A549 (cell line): ENCODE data around the gene TAS2R60. TPM values are rescaled to one million over a fixed set of nuclear protein-coding genes. Genes with fewer than 3 reads are reported as not detected.
"Not testable (repeated sequence)": the region's sequence is repeated elsewhere in the genome, so short reads cannot be mapped to it uniquely, and the experiment has no call there.

ENCODE experiments used
- ATAC-seq, 2 experiments: fragments of 200-7000 bp in 1 of 2; fragments of >200 bp in 1 of 2; cut with Nextera tagmentation in 1 of 2; cut with Tn5 transposase in 1 of 2; 3 replicates each; pipeline versions ENCODE4 v1.8.0 to v1.9.1; 2018 to 2020; ENCODE audit warnings: mild to moderate bottlenecking in 1 of 2, moderate library complexity in 1 of 2
- CTCF ChIA-PET: fragments of 300-600 bp; sonication (Branson Sonifier 250); formaldehyde crosslinking; extraction: SDS; loops from one replicate; lab custom pipeline; 2021; ENCODE audit warnings: antibody characterized with exemption, inconsistent platforms; lab: Yijun Ruan, JAX
- POLR2A ChIA-PET: fragments of 350-600 bp; formaldehyde crosslinking; extraction: SDS; loops from one replicate; lab custom pipeline; 2021; ENCODE audit warnings: antibody characterized with exemption, inconsistent platforms; lab: Yijun Ruan, JAX
- DNase-seq, 2 experiments: peaks; one replicate each; pipeline versions ENCODE4 v3.0.0 to v3.0.0-alpha.2; 2011 to 2016; ENCODE audit warnings: low read depth in 1 of 2, low spot score in 1 of 2
- FAIRE-seq: peaks from 2 replicates; lab custom pipeline; 2011; peaks lifted over from hg19 to GRCh38; lab: Jason Lieb, UNC
- H3K27ac ChIP-seq, 2 experiments: fragments of >200 bp; sonication (Bioruptor Twin); formaldehyde crosslinking; 3 replicates each; pipeline ENCODE4 v1.5.1; 2016 to 2017
- H3K4me1 ChIP-seq: fragments of >200 bp; sonication (Bioruptor Twin); formaldehyde crosslinking; 3 replicates; pipeline ENCODE4 v1.6.1; 2016
- H3K4me2 ChIP-seq: fragments of >200 bp; sonication (Bioruptor Twin); formaldehyde crosslinking; 3 replicates; pipeline ENCODE4 v1.6.1; 2016
- H3K4me3 ChIP-seq: fragments of >200 bp; sonication (Bioruptor Twin); formaldehyde crosslinking; 3 replicates; pipeline ENCODE4 v1.5.1; 2016
- H3K9me3 ChIP-seq: fragments of >200 bp; sonication (Bioruptor Twin); formaldehyde crosslinking; 3 replicates; pipeline ENCODE4 v1.6.1; 2016
- CBX8 ChIP-seq: fragments of 200-600 bp; sonication (generic); IDR thresholded peaks from 2 replicates; pipeline ENCODE4 v1.6.1; 2016
- CEBPB ChIP-seq, 2 experiments: fragments of >200 bp in 1 of 2; sonication (Bioruptor Twin) in 1 of 2; formaldehyde crosslinking in 1 of 2; IDR thresholded peaks; 2 replicates each; pipeline ENCODE4 v1.6.1; 2012 to 2016
- CHD2 ChIP-seq: fragments of 150-350 bp; IDR thresholded peaks from 2 replicates; pipeline ENCODE4 v1.6.1; 2014; ENCODE audit warnings: low read length; ENCODE audit not compliant: partially characterized antibody
- CHD4 ChIP-seq: fragments of 200-600 bp; sonication (generic); IDR thresholded peaks from 2 replicates; pipeline ENCODE4 v1.6.1; 2016; ENCODE audit warnings: antibody characterized with exemption, mild to moderate bottlenecking, borderline replicate concordance
- EHMT2 ChIP-seq: fragments of 200-600 bp; sonication (generic); IDR thresholded peaks from 2 replicates; pipeline ENCODE4 v1.6.1; 2016; ENCODE audit warnings: antibody characterized with exemption, low read depth, mild to moderate bottlenecking, moderate library complexity
- EP300 ChIP-seq, 2 experiments: fragments of >200 bp; sonication (Bioruptor Twin); formaldehyde crosslinking; IDR thresholded peaks; 2 replicates in 1 of 2; 3 replicates in 1 of 2; pipeline ENCODE4 v1.6.1; 2016 to 2017
- FOSB ChIP-seq: fragments of 250-450 bp; sonication (Bioruptor Pico); IDR thresholded peaks from 2 replicates; pipeline ENCODE4 v1.5.0; 2020; ENCODE audit warnings: mild to moderate bottlenecking, moderate library complexity
- FOSL2 ChIP-seq, 2 experiments: fragments of 450-650 bp in 1 of 2; fragments of >200 bp in 1 of 2; sonication (Bioruptor Twin) in 1 of 2; formaldehyde crosslinking; IDR thresholded peaks; 2 replicates each; pipeline versions ENCODE4 v1.5.0 to v1.6.1; 2016 to 2020; ENCODE audit warnings: mild to moderate bottlenecking in 1 of 2, moderate library complexity in 1 of 2
- FOXS1 ChIP-seq: fragments of 250-450 bp; sonication (Bioruptor Pico); IDR thresholded peaks from 2 replicates; pipeline ENCODE4 v1.5.0; 2020; ENCODE audit warnings: mild to moderate bottlenecking, moderate library complexity
- HDAC2 ChIP-seq: fragments of 200-600 bp; sonication (generic); IDR thresholded peaks from 2 replicates; pipeline ENCODE4 v1.6.1; 2016
- HOXB13 ChIP-seq: fragments of 250-450 bp; sonication (Bioruptor Pico); IDR thresholded peaks from 2 replicates; pipeline ENCODE4 v1.5.0; 2020; ENCODE audit warnings: low read depth, mild to moderate bottlenecking, moderate library complexity
- JUNB ChIP-seq: fragments of >200 bp; sonication (Bioruptor Twin); formaldehyde crosslinking; IDR thresholded peaks from 2 replicates; pipeline ENCODE4 v1.6.1; 2016
- KDM1A ChIP-seq: fragments of 200-600 bp; sonication (generic); IDR thresholded peaks from 2 replicates; pipeline ENCODE4 v1.6.1; 2016; ENCODE audit warnings: low read depth, mild to moderate bottlenecking
- NFE2L2 ChIP-seq: fragments of 150-350 bp; conservative IDR thresholded peaks from 2 replicates; pipeline ENCODE4 v1.6.1; 2014; ENCODE audit warnings: low read length
- NPAS2 ChIP-seq: fragments of 250-450 bp; sonication (Bioruptor Pico); IDR thresholded peaks from 2 replicates; pipeline ENCODE4 v1.8.0; 2022; ENCODE audit warnings: mild to moderate bottlenecking, moderate library complexity, borderline replicate concordance
- RFX5 ChIP-seq: fragments of 450-650 bp; IDR thresholded peaks from 2 replicates; pipeline ENCODE4 v1.7.1; 2014; ENCODE audit warnings: antibody characterized with exemption, mild to moderate bottlenecking, moderate library complexity
- RNF2 ChIP-seq: fragments of 200-600 bp; sonication (generic); IDR thresholded peaks from 2 replicates; pipeline ENCODE4 v1.6.1; 2016; ENCODE audit warnings: low read depth, mild to moderate bottlenecking, antibody characterized with exemption, moderate library complexity, borderline replicate concordance
- SMC3 ChIP-seq: fragments of >200 bp; sonication (Bioruptor Twin); formaldehyde crosslinking; IDR thresholded peaks from 3 replicates; pipeline ENCODE4 v1.6.1; 2018; ENCODE audit warnings: inconsistent platforms
- ZSCAN20 ChIP-seq: fragments of 250-450 bp; sonication (Bioruptor Pico); IDR thresholded peaks from 2 replicates; pipeline ENCODE4 v1.8.0; 2022; ENCODE audit warnings: mild to moderate bottlenecking, moderate library complexity
- WGBS: methylation state at CpG from one replicate; pipeline ENCODE4 v1.1.6; 2017; ENCODE audit errors: missing lambda C conversion rate; 5-methylcytosine and 5-hydroxymethylcytosine counted together
- polyA plus RNA-seq, 4 experiments: library from polyadenylated mRNA; depleted of rRNA in 3 of 4; stranded (reverse); fragments of >200 nt; fragmentation: RNase III in 1 of 4; extraction: RNeasy Plus Mini Kit Qiagen cat#74134 plus additional on column Dnase treatment in 1 of 4; gene quantifications; 2 replicates in 3 of 4; 3 replicates in 1 of 4; pipeline ENCODE4 v1.2.3, GENCODE V29; 2011 to 2017
- TF ChIP-seq, protein P1 (sequence below): IDR thresholded peaks from 2 replicates; pipeline ENCODE4 v1.6.1; 2012; ENCODE audit warnings: low read depth, borderline replicate concordance
- TF ChIP-seq, protein P2 (sequence below): IDR thresholded peaks from 2 replicates; pipeline ENCODE4 v1.6.1; 2012
- TF ChIP-seq, protein P3 (sequence below): fragments of 200-600 bp; sonication (generic); IDR thresholded peaks from 2 replicates; pipeline ENCODE4 v1.6.1; 2016; ENCODE audit warnings: antibody characterized with exemption, mild to moderate bottlenecking, moderate library complexity

Gene TAS2R60
- polyA plus RNA-seq, 2 of the 4 experiments (the other 2 are of a cell fraction) = not detected

DNA sequence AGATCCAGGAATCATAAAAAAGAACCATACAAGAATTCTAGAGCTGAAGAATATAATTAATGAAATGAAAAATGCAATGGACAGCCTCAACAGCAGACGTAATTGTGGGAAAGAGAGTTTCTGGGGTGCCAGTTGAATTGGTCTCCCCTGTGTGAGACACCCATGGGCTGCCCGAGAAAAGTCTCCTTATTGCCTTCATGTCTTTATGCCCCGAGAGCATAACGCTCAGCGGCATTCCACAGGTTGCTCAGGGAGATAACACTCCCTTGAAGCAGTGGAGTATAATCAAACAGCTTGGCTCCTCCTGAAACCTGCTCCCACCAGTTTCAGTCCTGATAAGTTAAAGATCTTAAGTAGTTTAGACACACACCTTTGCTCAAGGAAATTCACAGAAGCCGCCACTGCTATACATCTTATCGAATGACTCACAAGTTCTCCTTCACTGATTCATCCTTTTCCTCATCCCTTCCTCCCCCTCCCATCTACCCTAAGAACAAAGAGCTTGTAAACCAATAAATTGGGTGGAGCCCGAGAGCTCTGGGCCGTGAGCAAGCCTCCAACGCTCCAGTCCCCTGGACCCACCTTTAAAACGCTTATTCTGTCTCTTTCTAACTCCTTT lies 28.9 kb downstream of the TAS2R60 start:
- H3K4me3 ChIP-seq = peak overlapping the region; percentile 16; the same call in 1 of the 3 replicates
- ATAC-seq, H3K4me1 ChIP-seq, POLR2A ChIA-PET, FAIRE-seq: not testable (repeated sequence)
- CTCF ChIA-PET = interaction anchor here (1.0 to 1.6 kb wide), 2 partner anchors 8 to 55 kb away, joined by 3 to 4 read pairs; no protein-coding TSS in a partner anchor
- peak overlapping the region; percentile 32 for H3K4me2 ChIP-seq
- WGBS = 10% methylated on average over 11 of the region's 11 CpGs
- peak overlapping the region; percentile 6 to 28; a peak in 1 of 6 replicates for H3K27ac ChIP-seq
- peaks cover 10% of the 10 kb centered on the region; the same call in 1 of the 3 replicates for H3K9me3 ChIP-seq
- TF ChIP-seq JUNB = 0 out of 2 replicates have a peak, but pooled peaks have one; percentile 15
- peak; percentile 12 to 58 for DNase-seq

DNA sequence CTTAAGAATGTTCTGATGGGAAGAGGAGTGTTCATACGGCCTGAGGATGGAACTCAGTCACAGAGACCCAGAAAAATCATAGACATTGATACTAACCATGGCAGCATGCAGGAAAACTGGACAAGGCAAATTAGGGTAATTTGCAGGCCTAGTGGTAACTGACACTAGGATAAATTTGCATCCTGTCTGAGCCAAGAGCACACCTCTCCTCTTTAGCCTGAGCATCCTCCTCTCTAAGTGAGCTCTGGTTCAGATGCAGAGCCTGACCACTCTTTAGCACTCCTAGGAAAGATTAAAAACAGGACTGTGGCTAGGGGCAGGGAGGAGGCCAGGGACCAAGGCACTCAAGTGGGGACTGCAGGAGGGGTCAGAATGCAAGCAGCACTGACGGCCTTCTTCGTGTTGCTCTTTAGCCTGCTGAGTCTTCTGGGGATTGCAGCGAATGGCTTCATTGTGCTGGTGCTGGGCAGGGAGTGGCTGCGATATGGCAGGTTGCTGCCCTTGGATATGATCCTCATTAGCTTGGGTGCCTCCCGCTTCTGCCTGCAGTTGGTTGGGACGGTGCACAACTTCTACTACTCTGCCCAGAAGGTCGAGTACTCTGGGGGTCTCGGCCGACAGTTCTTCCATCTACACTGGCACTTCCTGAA lies 34.4 kb downstream of the TAS2R60 start, which contains the start of gene TAS2R41:
TAS2R41 (plus strand) TSS at position 373 of the 650 bp plus-strand sequence; CDS start at position 373, 0 bp downstream.
- ChIA-PET CTCF (interaction anchor here (0.6 to 1.4 kb wide), 2 partner anchors 12 kb away, joined by 3 read pairs; no protein-coding TSS in a partner anchor), POLR2A (no interaction called here)
- TF ChIP-seq HOXB13 (CRISPR knock-in tag) = no peak
- no peak for TF ChIP-seq CHD4
- TF ChIP-seq, protein P1, sequence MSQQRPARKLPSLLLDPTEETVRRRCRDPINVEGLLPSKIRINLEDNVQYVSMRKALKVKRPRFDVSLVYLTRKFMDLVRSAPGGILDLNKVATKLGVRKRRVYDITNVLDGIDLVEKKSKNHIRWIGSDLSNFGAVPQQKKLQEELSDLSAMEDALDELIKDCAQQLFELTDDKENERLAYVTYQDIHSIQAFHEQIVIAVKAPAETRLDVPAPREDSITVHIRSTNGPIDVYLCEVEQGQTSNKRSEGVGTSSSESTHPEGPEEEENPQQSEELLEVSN = no peak
- TF ChIP-seq NFE2L2 = no peak
- no peak for DNase-seq
- peak in 1 of 2 experiments; percentile 23; a peak in 2 of 6 replicates for ATAC-seq
- H3K4me1 ChIP-seq = no peaks in the 10 kb centered on the region
- H3K9me3 ChIP-seq = peaks cover 4% of the 10 kb centered on the region; the same call in 1 of the 3 replicates
- no peak within 1 kb of the TSS for H3K27ac ChIP-seq
- no peak for FAIRE-seq
- WGBS = 62% methylated on average over 10 of the region's 10 CpGs
- H3K4me3 ChIP-seq = no peak within 1 kb of the TSS
- H3K4me2 ChIP-seq = no peak within 1 kb of the TSS

DNA sequence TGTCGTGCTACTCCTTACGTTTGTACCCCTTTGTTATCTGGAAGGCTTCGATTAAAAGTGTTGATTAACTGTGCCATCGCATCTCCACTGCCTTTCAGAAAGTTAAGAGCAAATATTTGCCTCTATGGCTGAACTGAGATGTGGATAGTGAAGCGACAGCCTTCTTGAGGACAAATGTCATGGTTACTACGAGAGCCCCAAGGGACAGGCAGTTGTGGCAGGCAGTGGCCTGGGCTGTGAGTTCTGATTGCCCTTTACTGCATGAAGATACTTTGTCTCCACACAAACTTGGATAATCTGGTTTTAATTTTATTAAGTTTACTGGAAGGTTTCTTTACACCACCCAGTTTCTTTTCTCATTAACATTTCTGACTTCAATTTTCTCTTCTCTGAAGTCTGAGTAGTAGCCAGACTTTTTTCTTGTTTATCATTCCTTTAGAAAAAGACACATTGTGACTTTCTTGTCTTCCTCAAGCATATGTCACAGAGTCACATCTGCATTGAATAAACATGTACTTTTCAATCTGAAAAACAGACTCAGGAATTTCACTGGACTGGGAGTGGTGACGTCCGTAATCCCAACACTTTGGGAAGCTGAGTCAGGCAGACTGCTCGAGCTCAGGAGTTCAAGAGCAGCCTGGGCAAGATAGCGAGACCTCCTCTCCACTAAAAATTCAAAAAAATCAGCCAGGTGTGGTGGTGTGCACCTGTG lies 36.0 kb downstream of the TAS2R60 start:
- H3K4me2 ChIP-seq = no peak overlapping the region
- no peak for TF ChIP-seq NPAS2 (CRISPR knock-in tag)
- no peak for TF ChIP-seq CBX8
- no peak for TF ChIP-seq CEBPB (IDR thresholded peaks at IDR 0.05)
- TF ChIP-seq SMC3 = no peak
- TF ChIP-seq, protein P1 = no peak
- TF ChIP-seq RFX5 = no peak
- TF ChIP-seq NFE2L2 = no peak
- TF ChIP-seq ZSCAN20 = no peak
- no peak for TF ChIP-seq EP300 (IDR thresholded peaks at IDR 0.05)
- no peak for ATAC-seq
- no peak overlapping the region for H3K4me3 ChIP-seq
- H3K4me1 ChIP-seq = no peaks in the 10 kb centered on the region
- no peak for DNase-seq
- peaks cover 4% of the 10 kb centered on the region; the same call in 1 of the 3 replicates for H3K9me3 ChIP-seq
- POLR2A ChIA-PET = no interaction called here
- CTCF ChIA-PET = no interaction called here
- no peak overlapping the region for H3K27ac ChIP-seq
- WGBS = 37% methylated on average over 10 of the region's 10 CpGs
- FAIRE-seq = no peak

- POLR2A ChIA-PET = no interaction called here
- no peak overlapping the region for H3K4me2 ChIP-seq
- CTCF ChIA-PET = interaction anchor here (0.8 to 1.8 kb wide), 2 partner anchors 9 to 10 kb away, joined by 3 to 8 read pairs; no protein-coding TSS in a partner anchor
- no peak for TF ChIP-seq FOSL2 (IDR thresholded peaks at IDR 0.05)
- no peak for TF ChIP-seq FOSL2 (CRISPR knock-in tag; IDR thresholded peaks at IDR 0.05)
- TF ChIP-seq, protein P2, sequence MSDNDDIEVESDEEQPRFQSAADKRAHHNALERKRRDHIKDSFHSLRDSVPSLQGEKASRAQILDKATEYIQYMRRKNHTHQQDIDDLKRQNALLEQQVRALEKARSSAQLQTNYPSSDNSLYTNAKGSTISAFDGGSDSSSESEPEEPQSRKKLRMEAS = no peak
- TF ChIP-seq KDM1A = no peak
- no peak for TF ChIP-seq EHMT2
- TF ChIP-seq JUNB = no peak
- TF ChIP-seq RNF2 = no peak
- TF ChIP-seq SMC3 = no peak
- TF ChIP-seq HDAC2 = no peak
- TF ChIP-seq FOXS1 (CRISPR knock-in tag) = no peak
- TF ChIP-seq FOSB (CRISPR knock-in tag) = no peak
- no peak for TF ChIP-seq CHD2
- TF ChIP-seq, protein P3, sequence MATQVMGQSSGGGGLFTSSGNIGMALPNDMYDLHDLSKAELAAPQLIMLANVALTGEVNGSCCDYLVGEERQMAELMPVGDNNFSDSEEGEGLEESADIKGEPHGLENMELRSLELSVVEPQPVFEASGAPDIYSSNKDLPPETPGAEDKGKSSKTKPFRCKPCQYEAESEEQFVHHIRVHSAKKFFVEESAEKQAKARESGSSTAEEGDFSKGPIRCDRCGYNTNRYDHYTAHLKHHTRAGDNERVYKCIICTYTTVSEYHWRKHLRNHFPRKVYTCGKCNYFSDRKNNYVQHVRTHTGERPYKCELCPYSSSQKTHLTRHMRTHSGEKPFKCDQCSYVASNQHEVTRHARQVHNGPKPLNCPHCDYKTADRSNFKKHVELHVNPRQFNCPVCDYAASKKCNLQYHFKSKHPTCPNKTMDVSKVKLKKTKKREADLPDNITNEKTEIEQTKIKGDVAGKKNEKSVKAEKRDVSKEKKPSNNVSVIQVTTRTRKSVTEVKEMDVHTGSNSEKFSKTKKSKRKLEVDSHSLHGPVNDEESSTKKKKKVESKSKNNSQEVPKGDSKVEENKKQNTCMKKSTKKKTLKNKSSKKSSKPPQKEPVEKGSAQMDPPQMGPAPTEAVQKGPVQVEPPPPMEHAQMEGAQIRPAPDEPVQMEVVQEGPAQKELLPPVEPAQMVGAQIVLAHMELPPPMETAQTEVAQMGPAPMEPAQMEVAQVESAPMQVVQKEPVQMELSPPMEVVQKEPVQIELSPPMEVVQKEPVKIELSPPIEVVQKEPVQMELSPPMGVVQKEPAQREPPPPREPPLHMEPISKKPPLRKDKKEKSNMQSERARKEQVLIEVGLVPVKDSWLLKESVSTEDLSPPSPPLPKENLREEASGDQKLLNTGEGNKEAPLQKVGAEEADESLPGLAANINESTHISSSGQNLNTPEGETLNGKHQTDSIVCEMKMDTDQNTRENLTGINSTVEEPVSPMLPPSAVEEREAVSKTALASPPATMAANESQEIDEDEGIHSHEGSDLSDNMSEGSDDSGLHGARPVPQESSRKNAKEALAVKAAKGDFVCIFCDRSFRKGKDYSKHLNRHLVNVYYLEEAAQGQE = no peak
- TF ChIP-seq CBX8 = no peak
These were observed 37.2 kb downstream of the TAS2R60 start for GRCh38 chr7:143480501-143480900.

More at GRCh38 chr7:143480501-143480900, 37.2 kb downstream of the TAS2R60 start:
- no peak for DNase-seq
- no peak for ATAC-seq
- H3K9me3 ChIP-seq = no peaks in the 10 kb centered on the region
- no peaks in the 10 kb centered on the region for H3K4me1 ChIP-seq
- no peak for FAIRE-seq
- H3K27ac ChIP-seq = no peak overlapping the region
- no peak overlapping the region for H3K4me3 ChIP-seq
